ENCODE results near the gene NCAM1.

NCAM1 gene

GRCh38 chr11:113260541-113260940 lies 299.3 kb downstream of the NCAM1 start:
- no peak for DNase-seq

- DNase-seq, result no peak
These were observed 300.7 kb downstream of the NCAM1 start for GRCh38 chr11:113261709-113262475.

GRCh38 chr11:113262594-113262993 lies 301.4 kb downstream of the NCAM1 start:
- DNase-seq, result no peak

- DNase-seq, result no peak
These were observed 302.4 kb downstream of the NCAM1 start for GRCh38 chr11:113263458-113264259.

GRCh38 chr11:113265362-113265761 lies 304.1 kb downstream of the NCAM1 start:
- DNase-seq, result no peak

GRCh38 chr11:113267493-113267892 lies 306.3 kb downstream of the NCAM1 start:
- DNase-seq, result no peak

GRCh38 chr11:113269096-113269495 lies 307.9 kb downstream of the NCAM1 start:
- DNase-seq, result no peak

- no peak for DNase-seq
These were observed 308.4 kb downstream of the NCAM1 start for GRCh38 chr11:113269636-113270035.

- no peak for DNase-seq
These were observed 308.9 kb downstream of the NCAM1 start for GRCh38 chr11:113270080-113270479.

- no peak for DNase-seq
These were observed 310.5 kb downstream of the NCAM1 start for GRCh38 chr11:113271551-113272245.

- DNase-seq, result no peak
These were observed 311.1 kb downstream of the NCAM1 start for GRCh38 chr11:113272281-113272680.

- no peak for DNase-seq
These were observed 311.9 kb downstream of the NCAM1 start for GRCh38 chr11:113272927-113273615.

- DNase-seq, result no peak
These were observed 312.5 kb downstream of the NCAM1 start for GRCh38 chr11:113273720-113274119.

- DNase-seq, result no peak
These were observed 313.7 kb downstream of the NCAM1 start for GRCh38 chr11:113274713-113275582.

GRCh38 chr11:113275602-113276001 lies 314.4 kb downstream of the NCAM1 start:
- no peak for DNase-seq

GRCh38 chr11:113276466-113276865 lies 315.2 kb downstream of the NCAM1 start:
- no peak for DNase-seq

- no peak for DNase-seq
These were observed 316.7 kb downstream of the NCAM1 start for GRCh38 chr11:113277907-113278306.

- no peak for DNase-seq
These were observed 317.3 kb downstream of the NCAM1 start for GRCh38 chr11:113278481-113278880.

GRCh38 chr11:113278925-113279324 lies 317.7 kb downstream of the NCAM1 start:
- no peak for DNase-seq

GRCh38 chr11:113279591-113279990 lies 318.4 kb downstream of the NCAM1 start:
- DNase-seq, result no peak

- DNase-seq, result no peak
These were observed 320.0 kb downstream of the NCAM1 start for GRCh38 chr11:113281052-113281725.
